PC-3 (cell line): ENCODE results near the gene ARHGEF5. TPM values are rescaled to one million over a fixed set of nuclear protein-coding genes. Genes with fewer than 3 reads are reported as not detected.
"Not testable (repeated sequence)": the region's sequence is repeated elsewhere in the genome, so short reads cannot be mapped to it uniquely, and the experiment has no call there.

ENCODE experiments used
- ATAC-seq: fragments of 200-7000 bp; cut with Tn5 transposase; 2 replicates; pipeline ENCODE4 v1.9.1; 2020; ENCODE audit warnings: mild to moderate bottlenecking, moderate library complexity
- BruUV-seq: library from RNA; stranded (reverse); fragments of 400-500 nt; replicated peaks from 2 replicates; lab custom pipeline; 2021; lab: Mats Ljungman, UMichigan
- CTCF ChIA-PET: fragments of 300-600 bp; sonication (Branson Sonifier 250); formaldehyde crosslinking; loops from one replicate; lab custom pipeline; 2022; ENCODE audit warnings: antibody characterized with exemption; lab: Charles Lee
- POLR2A ChIA-PET: fragments of 300-600 bp; sonication (Branson Sonifier 250); formaldehyde crosslinking; loops from one replicate; lab custom pipeline; 2022; ENCODE audit warnings: antibody characterized with exemption; ENCODE audit not compliant: unreplicated experiment; lab: Charles Lee
- DNase-seq: peaks from one replicate; pipeline ENCODE4 v3.0.0-alpha.2; 2015
- H2AFZ ChIP-seq: fragments of 300-600 bp; sonication (generic); 2 replicates; pipeline ENCODE4 v1.6.0; 2016; ENCODE audit warnings: antibody characterized with exemption, low read length
- H3F3A ChIP-seq: fragments of 300-600 bp; sonication (generic); one replicate; pipeline ENCODE4 v1.6.0; 2017; ENCODE audit warnings: antibody characterized with exemption, low read length, control low read depth, mild to moderate bottlenecking; ENCODE audit not compliant: unreplicated experiment
- H3K27ac ChIP-seq: fragments of 300-600 bp; sonication (generic); 2 replicates; pipeline ENCODE4 v1.5.1; 2016; ENCODE audit warnings: mild to moderate bottlenecking, low read length
- H3K27me3 ChIP-seq: fragments of 300-600 bp; sonication (generic); 2 replicates; pipeline ENCODE4 v1.6.1; 2016; ENCODE audit warnings: low read length, mixed read lengths
- H3K36me3 ChIP-seq: fragments of 300-600 bp; sonication (generic); 2 replicates; pipeline ENCODE4 v1.6.1; 2016; ENCODE audit warnings: low read depth, mixed run types, low read length, mixed read lengths
- H3K4me1 ChIP-seq: fragments of 300-600 bp; sonication (generic); 2 replicates; pipeline ENCODE4 v1.5.1; 2016; ENCODE audit warnings: low read length; ENCODE audit not compliant: insufficient read depth
- H3K4me2 ChIP-seq: fragments of 300-600 bp; sonication (generic); 2 replicates; pipeline ENCODE4 v1.6.0; 2016; ENCODE audit warnings: low read length
- H3K4me3 ChIP-seq: fragments of 300-600 bp; sonication (generic); 2 replicates; pipeline ENCODE4 v1.5.1; 2016; ENCODE audit warnings: mild to moderate bottlenecking, low read length, mixed read lengths
- H3K79me2 ChIP-seq: fragments of 300-600 bp; sonication (generic); 2 replicates; pipeline ENCODE4 v1.6.1; 2017; ENCODE audit warnings: low read length, mixed read lengths
- H3K9ac ChIP-seq: fragments of 300-600 bp; sonication (generic); 2 replicates; pipeline ENCODE4 v1.6.0; 2016; ENCODE audit warnings: mild to moderate bottlenecking, low read length
- H3K9me2 ChIP-seq: fragments of 300-600 bp; sonication (generic); replicated peaks from 2 replicates; pipeline ENCODE4 v1.6.1; 2016; ENCODE audit warnings: mixed run types, low read length, mixed read lengths
- H3K9me3 ChIP-seq: fragments of 300-600 bp; sonication (generic); 2 replicates; pipeline ENCODE4 v1.6.1; 2016; ENCODE audit warnings: low read length, mixed read lengths
- H4K20me1 ChIP-seq: fragments of 300-600 bp; sonication (generic); 2 replicates; pipeline ENCODE4 v1.6.1; 2016; ENCODE audit warnings: low read length, mixed read lengths
- CTCF ChIP-seq: fragments of 300-600 bp; sonication (generic); conservative IDR thresholded peaks from 2 replicates; pipeline ENCODE4 v1.5.1; 2017; ENCODE audit warnings: antibody characterized with exemption, low read depth, mild to moderate bottlenecking, low read length
- EZH2 ChIP-seq: fragments of 300-600 bp; sonication (generic); IDR thresholded peaks from one replicate; pipeline ENCODE4 v1.6.1; 2017; ENCODE audit warnings: antibody characterized with exemption, mild to moderate bottlenecking, low read length; ENCODE audit not compliant: unreplicated experiment
- EZH2phosphoT487 ChIP-seq: fragments of 300-600 bp; sonication (generic); IDR thresholded peaks from 2 replicates; pipeline ENCODE4 v1.6.1; 2018; ENCODE audit warnings: mild to moderate bottlenecking, antibody characterized with exemption, low read length, borderline replicate concordance
- intact Hi-C: fragments of 100-400 bp; cut with micrococcal nuclease; formaldehyde crosslinking; loops from 2 replicates; pipeline ENCODE4 v1.9.0; 2023
- total RNA-seq: library from RNA; depleted of rRNA; stranded (reverse); fragments of >200 nt; gene quantifications from 2 replicates; pipeline ENCODE4 v1.2.3, GENCODE V29; 2014

Gene ARHGEF5
- total RNA-seq, 1 experiment from 2014 or later, result 15.5 TPM

DNA sequence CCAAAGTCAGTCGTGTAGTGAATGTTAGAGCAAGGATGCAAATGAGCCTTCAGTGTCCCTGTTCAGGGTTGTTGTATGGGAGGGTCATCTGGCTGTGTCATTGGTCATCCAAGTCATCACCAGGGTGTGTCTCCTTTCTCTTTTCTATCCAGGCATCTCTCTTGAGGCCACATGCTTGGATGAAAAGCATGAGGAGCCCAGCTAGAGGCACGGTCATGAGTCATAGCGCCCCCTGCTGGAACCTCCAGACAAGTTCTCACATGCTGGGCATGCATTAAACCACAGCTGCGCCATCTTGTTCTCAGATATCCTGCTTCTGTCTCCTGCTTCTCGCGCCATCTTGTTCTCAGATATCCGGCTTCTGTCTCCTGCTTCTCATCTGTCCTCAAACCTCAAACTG lies 14.0 kb downstream of the ARHGEF5 start:
- H3K4me3 ChIP-seq, H3K79me2 ChIP-seq, H2AFZ ChIP-seq, DNase-seq, H3K27ac ChIP-seq, H3K9ac ChIP-seq, H3K9me3 ChIP-seq, H3K36me3 ChIP-seq, H3F3A ChIP-seq, H3K4me1 ChIP-seq, POLR2A ChIA-PET, CTCF ChIA-PET, intact Hi-C loops, ATAC-seq, H3K9me2 ChIP-seq, H4K20me1 ChIP-seq, H3K4me2 ChIP-seq, BruUV-seq, H3K27me3 ChIP-seq: not testable (repeated sequence)

DNA sequence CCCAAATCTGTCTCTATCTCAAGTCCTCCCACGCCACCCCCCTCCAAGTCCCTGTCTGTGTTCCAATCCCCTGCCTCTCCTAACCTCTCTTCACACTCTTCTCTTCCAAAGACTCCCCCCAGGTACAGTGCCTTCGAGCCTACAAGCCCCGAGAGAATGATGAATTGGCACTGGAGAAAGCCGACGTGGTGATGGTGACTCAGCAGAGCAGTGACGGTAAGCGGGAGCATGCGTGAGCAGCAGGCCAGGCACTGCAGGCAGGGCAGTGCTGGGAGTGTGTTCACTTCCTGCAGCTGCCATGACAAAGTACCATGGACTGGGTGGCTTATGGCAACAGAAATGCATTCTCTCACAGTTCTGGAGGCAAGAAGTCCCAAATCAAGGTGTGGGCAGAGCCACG lies 23.4 kb downstream of the ARHGEF5 start:
- H3K4me3 ChIP-seq, result no peak overlapping the region
- ATAC-seq (no peak), DNase-seq (no peak)
- H3K27me3 ChIP-seq, result no peaks in the 10 kb centered on the region
- H3K79me2 ChIP-seq, result no peaks in the 10 kb centered on the region
- no peaks in the 10 kb centered on the region for H3K9me2 ChIP-seq
- H3K4me1 ChIP-seq, result no peaks in the 10 kb centered on the region
- no TSS peak for BruUV-seq
- H3K9me3 ChIP-seq, result no peaks in the 10 kb centered on the region
- intact Hi-C loops, result no loop called here
- no peaks in the 10 kb centered on the region for H4K20me1 ChIP-seq
- H3F3A ChIP-seq, result no peaks in the 10 kb centered on the region
- H3K4me2 ChIP-seq, result no peak overlapping the region
- no peaks in the 10 kb centered on the region for H3K36me3 ChIP-seq
- CTCF ChIA-PET, result no interaction called here
- H3K27ac ChIP-seq, result no peak overlapping the region
- H2AFZ ChIP-seq, result no peak overlapping the region
- no peak overlapping the region for H3K9ac ChIP-seq
- TF ChIP-seq EZH2 (no peak), EZH2phosphoT487 (no peak), CTCF (no peak)
- POLR2A ChIA-PET, result no interaction called here

GRCh38 chr7:144379776-144380384 lies 24.7 kb downstream of the ARHGEF5 start:
- TF ChIP-seq EZH2, result no peak
- no peak for TF ChIP-seq EZH2phosphoT487
- TF ChIP-seq CTCF, result no peak
- no peaks in the 10 kb centered on the region for H3K9me2 ChIP-seq
- no TSS peak for BruUV-seq
- no peaks in the 10 kb centered on the region for H3K27me3 ChIP-seq
- H3K4me3 ChIP-seq, result no peak overlapping the region
- H2AFZ ChIP-seq, result no peak overlapping the region
- no peak overlapping the region for H3K4me2 ChIP-seq
- no peaks in the 10 kb centered on the region for H3F3A ChIP-seq
- H3K36me3 ChIP-seq, result no peaks in the 10 kb centered on the region
- ChIA-PET CTCF (no interaction called here), POLR2A (no interaction called here)
- H3K9ac ChIP-seq, result no peak overlapping the region
- H3K27ac ChIP-seq, result no peak overlapping the region
- H4K20me1 ChIP-seq, result no peaks in the 10 kb centered on the region
- intact Hi-C loops, result no loop called here
- no peak for DNase-seq
- ATAC-seq, result no peak
- H3K79me2 ChIP-seq, result no peaks in the 10 kb centered on the region
- no peaks in the 10 kb centered on the region for H3K9me3 ChIP-seq
- no peaks in the 10 kb centered on the region for H3K4me1 ChIP-seq
